Pons (tissue), 1 donor: Measurements from ENCODE around the gene KLHDC9.

Experiments used
- DNase-seq: peaks from one replicate; pipeline ENCODE4 v3.0.0-alpha.2; 2016; ENCODE audit warnings: low spot score

Gene KLHDC9

GRCh38 chr1:161132410-161133219 is 34.5 kb downstream of the KLHDC9 start, which contains the start of gene DEDD:
TSS of gene DEDD (minus strand) at chr1:161132667. CDS start at chr1:161124462, 8,205 bp downstream.
- peak; percentile 98 for DNase-seq

- no peak for DNase-seq
Observed at GRCh38 chr1:161133220-161133740, 35.1 kb downstream of the KLHDC9 start.

DNA sequence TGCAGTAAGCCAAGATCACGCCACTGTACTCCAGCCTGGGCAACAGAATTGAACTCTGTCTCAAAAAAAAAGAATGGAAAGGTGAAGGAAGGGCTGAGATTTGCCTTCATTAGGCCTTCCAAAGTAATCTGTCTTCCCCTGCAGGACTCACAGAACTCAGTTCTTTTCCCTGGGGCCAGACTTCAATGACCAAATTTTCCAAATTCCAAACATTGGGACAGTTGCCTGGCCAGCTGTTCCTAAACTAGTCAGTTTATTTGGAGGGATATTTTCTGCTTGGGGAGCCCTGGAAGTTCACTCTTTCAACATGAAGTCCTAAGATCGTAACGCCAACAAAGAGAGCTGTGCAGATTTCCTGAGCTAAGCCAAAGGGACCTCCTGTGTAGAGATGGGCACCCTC is 39.7 kb downstream of the KLHDC9 start:
- DNase-seq = no peak

DNA sequence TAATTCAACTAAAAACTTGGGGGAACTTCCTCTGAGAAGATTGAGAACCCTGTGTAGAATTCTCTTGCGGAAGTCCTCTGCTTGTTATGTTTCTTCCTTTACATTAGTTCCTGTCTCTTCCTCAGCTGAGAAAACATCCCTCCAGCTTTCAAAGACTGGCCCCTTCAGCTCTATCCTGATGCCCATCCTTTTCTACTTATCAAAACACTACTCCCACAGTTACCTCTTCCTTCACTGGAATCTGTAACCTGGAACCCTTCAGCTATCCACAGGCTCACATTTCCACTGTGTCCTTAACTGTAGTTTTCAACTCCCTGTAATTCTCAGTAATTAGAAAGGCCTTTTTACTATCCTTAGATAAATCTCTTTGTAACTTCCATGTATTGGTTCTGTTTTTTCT is 40.3 kb downstream of the KLHDC9 start:
- DNase-seq = no peak

DNA sequence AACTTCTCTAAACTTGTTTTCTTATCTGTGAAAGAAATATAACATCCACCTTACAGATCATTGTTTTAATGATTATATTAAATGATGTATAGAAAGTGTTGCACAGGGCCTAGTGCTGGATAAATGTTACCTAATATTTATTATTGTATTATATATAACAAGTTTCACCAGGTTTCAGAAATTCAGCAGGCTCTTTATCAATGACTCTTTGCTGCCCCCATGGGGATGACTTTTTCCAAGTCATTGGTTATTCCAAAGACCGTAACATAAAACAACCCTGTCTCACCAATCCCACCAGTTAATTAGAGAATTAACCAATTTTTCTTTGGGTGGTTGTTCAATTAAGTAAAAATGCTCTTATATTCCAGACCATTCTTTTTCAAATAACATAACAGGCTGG is 41.6 kb downstream of the KLHDC9 start:
- no peak for DNase-seq

DNA sequence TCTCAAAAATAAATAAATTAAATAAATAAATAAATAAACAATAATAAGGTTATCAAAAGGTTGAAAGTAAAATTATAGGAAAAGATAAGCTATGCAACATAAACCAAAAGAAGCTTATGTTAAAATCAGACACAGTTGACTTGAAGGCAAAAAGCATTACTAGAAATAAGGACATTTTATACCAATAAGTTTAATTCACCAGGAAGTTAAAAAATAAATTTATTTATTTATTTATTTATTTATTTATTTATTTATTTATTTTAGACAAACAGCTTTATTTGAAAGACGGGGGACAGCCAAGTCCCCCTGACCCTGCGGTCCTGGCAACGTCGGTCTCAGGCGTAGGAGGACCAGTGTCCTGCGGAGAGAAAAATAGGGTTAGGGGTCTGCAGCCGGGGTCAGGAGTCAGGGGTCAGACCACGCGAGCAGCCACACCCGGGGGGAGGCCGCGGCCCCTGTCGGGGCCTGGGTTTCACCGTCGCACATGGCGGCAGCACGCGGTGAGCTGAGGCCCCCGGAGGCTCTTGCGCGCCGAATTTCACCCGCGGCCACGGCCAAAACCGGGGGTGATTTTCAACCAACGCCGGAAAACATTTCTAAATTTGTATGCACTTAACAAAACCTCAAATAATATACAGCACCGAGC is 42.7 kb downstream of the KLHDC9 start:
- DNase-seq = no peak

DNA sequence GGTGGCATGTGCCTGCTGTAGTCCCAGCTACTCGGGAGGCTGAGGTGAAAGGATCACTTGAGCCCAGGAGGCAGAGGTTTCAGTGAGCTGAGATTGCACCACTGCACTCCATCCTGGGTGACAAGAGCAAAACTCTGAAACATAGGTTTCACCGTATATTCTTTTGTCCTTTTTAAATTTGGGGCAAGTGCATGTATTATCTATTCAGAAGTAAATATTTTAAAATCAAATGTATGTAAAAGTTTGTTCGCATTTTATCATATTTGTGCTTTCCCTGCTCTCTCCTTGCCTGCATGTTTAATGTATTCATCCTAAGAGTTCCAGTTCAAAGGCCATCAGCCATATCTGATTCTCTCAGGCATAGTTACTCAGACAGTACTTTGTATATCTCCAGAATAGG is 47.7 kb downstream of the KLHDC9 start:
- DNase-seq = no peak
